Left hindlimb (tissue), 1 donor: Measurements from ENCODE around the gene LAMP5.

Experiments used
- DNase-seq: peaks from one replicate; pipeline ENCODE4 v3.0.0-alpha.2; 2018

The LAMP5 gene

GRCh38 chr20:9501473-9501872, 12.9 kb upstream of the LAMP5 start:
- no peak for DNase-seq

- no peak for DNase-seq
Observed at GRCh38 chr20:9503526-9504245, 10.7 kb upstream of the LAMP5 start.

- peak; percentile 40 for DNase-seq
Observed at GRCh38 chr20:9506280-9506821, 8.0 kb upstream of the LAMP5 start.

GRCh38 chr20:9506964-9507369, 7.4 kb upstream of the LAMP5 start:
- no peak for DNase-seq

GRCh38 chr20:9507544-9508239, 6.7 kb upstream of the LAMP5 start:
- DNase-seq, result no peak

GRCh38 chr20:9508240-9508661, 6.1 kb upstream of the LAMP5 start:
- no peak for DNase-seq

- DNase-seq, result no peak
Observed at GRCh38 chr20:9508696-9509178, 5.7 kb upstream of the LAMP5 start.

GRCh38 chr20:9509246-9509645, 5.1 kb upstream of the LAMP5 start:
- no peak for DNase-seq

GRCh38 chr20:9510911-9511310, 3.5 kb upstream of the LAMP5 start:
- DNase-seq, result no peak

GRCh38 chr20:9514072-9514460, 324 bp upstream of the LAMP5 start:
- DNase-seq, result no peak

- DNase-seq, result no peak
Observed at GRCh38 chr20:9515214-9515585, 810 bp downstream of the LAMP5 start.

GRCh38 chr20:9515741-9516233, 1.4 kb downstream of the LAMP5 start:
- no peak for DNase-seq

GRCh38 chr20:9516234-9516871, 2.0 kb downstream of the LAMP5 start:
- DNase-seq, result peak; percentile 69

- DNase-seq, result no peak
Observed at GRCh38 chr20:9517297-9518162, 3.1 kb downstream of the LAMP5 start.

GRCh38 chr20:9518576-9519175, 4.3 kb downstream of the LAMP5 start:
- no peak for DNase-seq

- no peak for DNase-seq
Observed at GRCh38 chr20:9520086-9520485, 5.7 kb downstream of the LAMP5 start.

- no peak for DNase-seq
Observed at GRCh38 chr20:9523636-9524035, 9.2 kb downstream of the LAMP5 start.

GRCh38 chr20:9531581-9531980, 17.2 kb downstream of the LAMP5 start:
- DNase-seq, result no peak

GRCh38 chr20:9532069-9532838, 17.9 kb downstream of the LAMP5 start:
- DNase-seq, result no peak

- DNase-seq, result no peak
Observed at GRCh38 chr20:9534025-9534424, 19.6 kb downstream of the LAMP5 start.

GRCh38 chr20:9535449-9535848, 21.1 kb downstream of the LAMP5 start:
- no peak for DNase-seq
